HG03175 (cell line): ENCODE results near the gene CAB39L.

Source experiments
- ATAC-seq: cut with Tn5 transposase; IDR thresholded peaks from one replicate; pipeline ENCODE4 v1.9.1; 2021; ENCODE audit warnings: mild to moderate bottlenecking, moderate library complexity; ENCODE audit not compliant: unreplicated experiment

CAB39L gene

GRCh38 chr13:49403996-49404702 is 39.7 kb downstream of the CAB39L start:
- no peak for ATAC-seq

GRCh38 chr13:49400755-49401659 is 42.9 kb downstream of the CAB39L start:
- ATAC-seq, result no peak

GRCh38 chr13:49399801-49400472 is 43.9 kb downstream of the CAB39L start:
- ATAC-seq, result no peak

DNA sequence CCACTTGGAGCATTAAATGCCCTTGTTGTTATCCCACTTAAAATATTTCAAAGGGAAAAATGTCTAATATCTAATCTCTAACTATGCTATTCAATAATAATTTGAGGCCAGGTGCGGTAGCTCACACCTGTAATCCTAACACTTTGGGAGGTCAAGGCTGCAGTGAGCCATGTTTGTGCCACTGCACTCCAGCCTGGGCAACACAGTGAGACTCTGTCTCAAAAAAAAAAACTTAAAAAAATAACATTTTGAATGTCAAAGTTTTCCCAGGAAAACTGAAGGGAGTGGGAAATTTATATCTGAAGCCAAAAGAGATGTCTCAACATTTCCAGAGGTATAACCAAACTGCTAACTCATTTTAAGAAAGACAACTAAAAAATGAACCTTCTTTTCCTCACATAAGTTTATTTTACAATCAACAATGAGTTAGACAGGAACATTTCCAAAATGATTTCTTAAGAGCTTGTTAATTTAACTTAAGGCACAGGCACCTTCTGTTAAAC is 47.9 kb downstream of the CAB39L start:
- no peak for ATAC-seq

DNA sequence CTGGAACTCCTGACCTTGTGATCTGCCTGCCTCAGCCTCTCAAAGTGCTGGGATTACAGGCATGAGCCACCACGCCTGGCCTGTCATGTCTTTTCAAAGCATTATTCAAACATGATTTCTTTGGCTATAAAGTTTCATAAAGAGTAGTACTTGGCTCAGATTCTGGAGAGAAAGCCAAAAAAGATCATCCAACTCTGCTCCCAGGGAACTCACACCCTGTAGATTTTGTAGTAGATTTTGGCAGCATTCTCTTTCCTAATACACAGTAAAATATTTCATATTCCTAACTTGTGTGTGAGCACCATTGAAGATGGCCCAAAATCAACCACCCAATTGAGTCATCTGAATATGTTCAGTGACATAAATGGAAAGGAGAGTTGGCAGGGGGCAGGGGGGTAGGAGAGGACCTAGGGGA is 48.4 kb downstream of the CAB39L start:
- no peak for ATAC-seq

DNA sequence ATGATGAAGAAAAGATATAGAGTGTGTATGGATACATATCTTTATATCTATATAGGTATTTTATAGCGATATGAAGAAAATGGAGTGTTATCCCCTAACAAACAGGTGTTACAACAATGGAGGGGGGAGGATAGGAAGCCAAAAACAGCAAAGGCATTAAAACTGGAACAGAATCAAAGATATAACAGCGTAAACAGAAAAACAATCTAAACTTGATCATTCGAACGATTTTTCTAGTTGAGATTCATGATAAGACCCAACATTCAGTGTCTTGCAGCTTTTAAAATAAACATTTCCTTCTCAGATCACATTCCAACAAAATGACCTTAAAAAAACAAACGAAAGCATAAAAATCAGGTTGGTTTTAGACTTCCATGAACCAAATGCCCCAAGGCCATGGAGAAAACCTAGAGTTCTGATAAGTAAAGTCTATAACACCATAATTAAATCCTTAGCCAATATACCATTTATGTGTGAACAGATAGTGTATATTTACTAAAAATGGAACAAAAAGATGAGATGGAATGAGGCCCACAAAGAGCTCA is 55.7 kb downstream of the CAB39L start:
- no peak for ATAC-seq

DNA sequence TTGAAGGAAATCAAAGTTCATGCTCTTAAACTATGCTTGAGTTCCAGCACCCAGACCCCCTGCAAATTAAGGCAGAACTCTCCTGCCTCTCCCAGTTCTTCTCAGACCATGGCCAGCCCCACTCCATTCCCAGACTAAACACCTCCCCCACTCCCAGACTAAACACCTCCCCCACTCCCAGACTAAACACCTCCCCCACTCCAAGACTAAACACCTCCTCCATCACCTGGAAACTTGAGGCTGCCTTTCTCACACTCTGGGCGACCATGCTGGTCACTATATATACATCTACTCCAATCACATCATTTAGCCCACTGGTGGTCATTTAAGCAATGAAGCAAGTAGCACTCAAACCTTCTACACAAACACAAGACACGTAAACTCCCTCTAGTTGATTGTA is 57.2 kb downstream of the CAB39L start:
- ATAC-seq, result no peak

DNA sequence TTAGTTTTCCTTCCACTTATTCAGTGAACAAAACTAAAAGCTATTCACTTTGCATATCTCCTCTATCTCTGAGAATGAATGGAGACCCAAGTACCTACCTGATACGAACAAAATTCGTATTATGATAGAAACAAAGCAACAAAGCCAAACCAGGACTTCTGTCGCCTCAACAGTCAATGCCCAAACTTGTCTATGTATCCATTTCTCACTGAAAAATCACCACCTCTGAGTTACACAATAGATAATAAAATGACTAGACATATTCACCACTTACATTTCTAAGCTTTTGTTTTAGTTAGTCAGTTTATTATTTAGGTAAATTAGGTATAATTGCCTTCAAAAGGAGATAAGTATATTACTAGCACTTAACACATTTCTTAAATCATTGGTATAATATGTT is 67.7 kb downstream of the CAB39L start:
- no peak for ATAC-seq

GRCh38 chr13:49374585-49375290 is 69.1 kb downstream of the CAB39L start:
- ATAC-seq, result no peak

- no peak for ATAC-seq
Observed at GRCh38 chr13:49373716-49374115, 70.1 kb downstream of the CAB39L start.

GRCh38 chr13:49371943-49372613 is 71.8 kb downstream of the CAB39L start:
- ATAC-seq, result no peak

DNA sequence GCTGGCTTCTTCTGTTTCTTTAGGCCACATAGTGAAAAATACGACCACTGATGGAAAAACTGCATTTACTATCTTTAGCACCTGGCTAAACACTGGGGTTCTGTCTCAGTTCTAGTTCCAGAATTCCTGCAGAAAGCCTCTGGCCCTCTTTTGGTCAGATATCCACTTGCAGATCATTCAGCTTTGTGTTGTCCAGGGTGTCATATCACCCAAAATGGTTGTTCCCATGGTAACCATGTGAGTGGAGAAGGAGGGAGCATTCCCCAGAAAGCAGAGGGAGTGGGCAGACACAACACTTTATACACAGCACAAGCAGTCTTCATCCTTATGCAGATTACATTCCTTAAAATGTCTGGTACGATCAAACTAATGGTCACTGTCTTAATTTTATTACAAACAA is 73.5 kb downstream of the CAB39L start:
- no peak for ATAC-seq

- ATAC-seq, result no peak
Observed at GRCh38 chr13:49369866-49370265, 74.0 kb downstream of the CAB39L start.

DNA sequence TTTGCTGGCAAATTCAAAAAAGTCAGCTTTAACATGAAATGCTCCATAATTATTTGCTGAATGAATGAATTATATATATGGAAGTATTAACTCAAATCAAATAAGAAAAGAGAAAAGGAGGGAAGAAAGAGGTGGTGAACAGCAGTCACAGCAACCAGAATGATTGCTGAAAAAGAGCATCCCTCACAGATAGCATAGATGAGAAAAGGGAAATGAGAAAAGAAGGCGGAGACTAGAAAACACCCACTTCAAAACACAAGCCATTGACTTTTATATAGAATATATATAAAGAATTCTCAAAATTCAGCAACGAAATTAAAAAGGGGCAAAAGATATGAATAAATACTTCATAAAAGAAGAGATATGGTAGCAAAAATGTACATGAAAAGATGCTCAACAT is 75.2 kb downstream of the CAB39L start:
- ATAC-seq, result no peak

- ATAC-seq, result no peak
Observed at GRCh38 chr13:49367640-49368422, 76.0 kb downstream of the CAB39L start.

GRCh38 chr13:49366841-49367240 is 77.0 kb downstream of the CAB39L start:
- ATAC-seq, result no peak

- ATAC-seq, result no peak
Observed at GRCh38 chr13:49357694-49358093, 86.2 kb downstream of the CAB39L start.

- no peak for ATAC-seq
Observed at GRCh38 chr13:49356223-49356622, 87.6 kb downstream of the CAB39L start.

DNA sequence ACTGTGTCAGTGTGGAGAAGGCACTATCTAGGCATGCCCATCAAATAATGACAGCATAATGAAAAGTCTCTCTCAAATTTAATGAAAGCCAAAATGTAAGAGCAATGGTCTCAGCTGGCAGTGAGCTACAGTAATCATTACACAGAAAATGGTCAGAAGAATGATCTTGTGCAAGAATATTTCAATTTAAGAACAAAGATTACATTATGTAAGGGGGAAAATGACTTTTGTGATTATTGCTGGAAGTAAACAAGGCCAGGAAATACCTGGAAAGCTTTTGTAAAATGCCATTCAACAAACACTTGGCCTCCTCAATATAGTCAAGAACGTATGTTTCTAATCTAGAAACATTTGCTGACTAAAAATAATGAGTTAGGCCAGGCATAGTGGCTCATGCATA is 89.1 kb downstream of the CAB39L start:
- no peak for ATAC-seq
